Measurements from ENCODE around the gene AMOTL2.
A peak's percentile ranks its signal among the peaks of the same experiment; 100 is the strongest.

Gene AMOTL2

DNA sequence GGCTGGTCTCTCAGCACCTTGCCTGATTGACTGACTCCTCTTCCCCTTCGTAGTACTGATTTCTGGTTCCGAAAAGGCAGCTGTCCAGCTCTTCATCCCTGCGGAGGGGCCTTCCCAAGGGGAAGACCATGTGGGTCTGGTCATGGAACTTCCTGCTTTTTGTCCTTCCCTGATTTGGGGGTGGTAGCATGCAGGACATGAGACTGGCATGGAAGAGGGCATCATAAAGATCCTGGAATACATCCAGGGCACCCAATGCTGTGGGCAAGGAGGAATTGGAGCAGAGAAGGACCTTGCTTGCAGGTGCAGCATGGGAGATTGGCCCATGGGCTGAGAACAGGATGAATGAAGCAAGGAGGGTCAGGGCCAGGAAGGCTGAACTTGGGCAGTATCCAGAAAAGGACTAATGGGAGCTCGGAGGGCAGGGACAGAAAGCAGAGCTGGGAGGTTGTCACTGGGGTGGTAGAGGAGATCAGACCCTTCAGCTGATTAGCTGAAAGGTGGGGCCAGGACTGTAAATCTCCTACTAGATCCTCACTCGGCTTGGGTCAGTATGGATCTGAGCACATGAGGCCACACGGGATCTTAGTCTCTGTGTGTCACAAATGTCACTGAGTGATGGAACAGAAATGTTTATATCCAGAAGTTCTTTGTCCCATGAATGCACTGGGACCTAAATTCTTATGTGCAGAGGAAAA is 59.5 kb downstream of the AMOTL2 start:
- DNase-seq (ENCODE audit: low read depth in 3 of 3): no peak

DNA sequence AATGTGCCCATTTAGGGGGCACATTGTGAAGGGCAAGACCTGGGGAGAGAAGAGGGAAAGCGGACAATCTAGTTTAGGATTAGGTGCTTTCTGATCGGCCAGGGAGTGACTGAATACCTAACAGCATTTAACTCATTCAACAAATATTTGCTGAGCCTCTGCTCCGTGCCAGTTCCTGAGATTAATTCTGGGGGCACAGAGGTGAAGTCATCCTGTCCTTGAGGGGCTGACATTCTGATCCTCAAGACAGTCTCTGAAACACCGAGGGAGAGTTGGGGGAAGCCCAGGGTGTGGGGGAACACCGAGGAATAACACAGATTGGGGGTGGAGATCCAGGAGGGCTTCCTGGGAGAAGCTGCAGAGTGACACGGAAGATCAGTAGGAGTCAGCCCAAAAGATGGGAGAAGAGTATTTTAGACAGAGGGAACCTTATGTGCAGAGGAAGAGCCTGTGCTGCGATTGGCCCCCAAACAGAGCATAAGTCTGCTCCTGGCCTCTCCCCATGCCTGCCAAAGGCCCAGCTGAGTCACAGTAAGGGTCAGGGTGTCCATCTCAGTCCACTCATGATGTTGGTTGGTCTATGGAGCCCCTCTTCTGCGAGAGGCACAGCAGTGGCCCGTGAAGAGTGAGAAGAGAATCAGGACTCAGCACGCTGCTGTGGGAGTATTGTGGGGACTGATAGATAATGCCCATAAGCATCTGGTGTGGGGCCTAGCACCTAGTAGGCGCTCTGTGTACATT is 60.2 kb downstream of the AMOTL2 start:
- no peak for DNase-seq (ENCODE audit: low read depth in 3 of 3)

DNA sequence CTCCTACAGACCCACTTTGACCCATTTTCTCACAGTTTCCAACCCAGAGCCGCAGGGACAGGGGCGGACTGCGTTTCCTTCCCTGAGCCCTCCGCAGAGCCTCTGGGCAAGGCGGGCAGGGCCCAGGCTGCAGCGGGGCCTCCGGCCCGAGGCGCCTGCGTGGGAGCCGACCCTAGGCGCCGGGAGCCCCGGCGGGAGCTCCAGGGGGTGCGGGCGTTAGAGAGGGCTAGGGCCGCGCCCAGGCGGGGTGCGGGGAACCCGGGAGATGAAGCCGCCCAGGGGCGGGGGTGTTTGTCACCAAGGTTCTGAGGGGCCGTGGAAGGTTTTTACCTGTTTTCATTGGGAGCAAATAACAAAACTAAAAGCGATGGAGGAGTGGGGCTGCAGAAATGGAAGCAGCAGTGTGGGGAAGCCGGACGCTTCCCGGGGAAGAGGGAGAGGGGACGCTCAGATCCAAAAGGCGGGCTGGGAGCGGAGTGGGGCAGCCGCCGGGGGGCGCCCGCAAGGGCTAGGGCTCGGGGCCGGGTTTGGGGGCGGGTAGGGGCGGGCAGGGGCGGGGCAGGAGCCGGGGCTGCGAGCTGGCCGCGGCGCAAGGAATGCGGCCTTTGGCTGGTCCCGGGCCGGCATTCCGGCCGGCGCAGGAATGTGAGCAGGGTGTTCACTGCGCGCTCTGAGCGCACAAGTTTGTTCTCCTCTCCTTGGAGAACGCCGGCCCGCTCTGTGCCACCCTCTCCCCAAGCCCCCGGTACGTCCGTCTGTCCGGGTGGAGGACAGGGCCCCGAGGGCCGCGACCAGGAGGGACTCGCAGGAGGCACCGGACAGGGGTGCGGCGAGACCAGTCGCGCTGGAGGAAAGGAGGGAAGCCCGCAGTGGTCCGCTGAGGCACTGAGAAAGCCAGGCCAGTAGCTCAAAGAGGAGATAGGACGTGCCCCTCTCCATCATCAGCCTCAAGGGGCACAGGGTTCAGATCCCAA is 61.1 kb downstream of the AMOTL2 start:
- DNase-seq (ENCODE audit: low read depth in 3 of 3): no peak

DNA sequence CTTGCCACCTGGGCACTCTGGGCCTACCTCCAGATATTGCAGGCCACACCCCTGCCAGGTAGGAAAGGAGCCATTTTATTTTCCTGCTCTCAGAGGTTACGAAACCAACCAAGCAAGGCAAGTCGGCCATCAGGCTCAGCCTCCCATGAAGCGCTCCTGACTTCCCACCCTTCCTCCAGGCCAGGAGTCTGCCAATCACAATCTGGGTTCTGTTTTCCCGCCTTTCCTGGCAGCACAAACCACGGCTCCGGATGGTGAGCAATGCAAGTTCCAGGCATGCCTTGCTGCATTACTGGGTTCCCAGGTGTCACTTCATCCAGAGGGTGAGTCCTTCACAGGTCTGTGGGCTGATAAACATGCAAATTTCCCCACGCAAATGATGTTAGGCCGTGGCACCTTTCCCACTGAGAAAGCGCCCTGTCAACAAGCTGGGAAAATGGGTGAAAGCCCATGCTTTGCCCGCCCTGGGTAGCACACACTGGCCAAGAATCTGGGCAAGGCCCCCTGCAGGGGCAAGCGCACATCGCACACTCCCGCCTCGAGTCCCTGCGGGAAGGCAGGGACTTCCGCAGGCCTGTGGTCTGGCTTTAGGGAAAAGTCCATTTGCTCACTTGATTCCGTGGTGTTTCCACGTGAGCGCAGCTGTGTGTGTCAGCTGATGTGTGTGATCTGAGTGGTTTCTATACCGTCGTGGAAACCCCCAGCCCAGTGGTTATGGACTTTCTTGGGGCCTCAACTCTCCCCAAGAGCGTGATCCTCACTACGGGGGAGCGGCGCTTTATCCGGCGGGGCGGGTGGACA is 62.0 kb downstream of the AMOTL2 start:
- no peak for DNase-seq (ENCODE audit: low read depth in 3 of 3)

DNA sequence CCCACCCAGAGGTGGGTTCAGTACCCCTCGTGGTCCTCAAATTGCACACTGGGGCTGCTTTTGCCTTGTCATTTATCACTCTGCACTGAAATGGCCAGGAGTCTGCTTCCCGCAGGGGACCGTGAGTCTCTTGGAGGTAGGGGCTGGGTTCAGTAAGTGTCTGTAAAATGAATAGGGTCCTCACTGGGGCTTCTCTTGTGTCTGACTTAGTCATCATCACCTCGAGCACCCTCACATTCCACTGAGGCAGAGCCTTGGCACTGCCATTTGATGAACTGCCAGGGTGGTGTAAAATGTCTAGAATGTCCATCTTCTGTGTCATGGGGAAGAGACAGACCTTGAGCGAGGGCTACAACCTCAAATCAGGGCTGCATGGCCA is 62.6 kb downstream of the AMOTL2 start:
- no peak for DNase-seq (ENCODE audit: low read depth in 3 of 3)

DNA sequence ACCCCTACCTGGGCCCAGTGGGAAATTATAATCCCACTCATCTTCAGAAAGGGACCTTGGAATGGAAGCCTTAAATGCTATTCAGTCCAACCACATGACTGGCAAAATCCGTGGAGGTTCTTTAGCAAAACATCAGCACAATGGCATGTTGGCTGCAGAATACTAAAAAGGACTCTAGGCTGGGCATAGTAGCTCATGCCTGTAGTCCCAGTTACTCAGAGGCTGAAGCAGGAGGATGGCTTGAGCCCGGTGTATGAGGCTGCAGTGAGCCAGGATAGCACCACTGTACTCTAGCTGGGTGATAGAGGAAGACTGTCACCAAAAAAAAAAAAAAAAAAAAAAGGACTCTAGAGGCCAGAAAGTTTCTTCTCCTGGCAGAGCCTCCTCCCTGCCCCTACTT is 63.0 kb downstream of the AMOTL2 start:
- DNase-seq (ENCODE audit: low read depth in 3 of 3): no peak

DNA sequence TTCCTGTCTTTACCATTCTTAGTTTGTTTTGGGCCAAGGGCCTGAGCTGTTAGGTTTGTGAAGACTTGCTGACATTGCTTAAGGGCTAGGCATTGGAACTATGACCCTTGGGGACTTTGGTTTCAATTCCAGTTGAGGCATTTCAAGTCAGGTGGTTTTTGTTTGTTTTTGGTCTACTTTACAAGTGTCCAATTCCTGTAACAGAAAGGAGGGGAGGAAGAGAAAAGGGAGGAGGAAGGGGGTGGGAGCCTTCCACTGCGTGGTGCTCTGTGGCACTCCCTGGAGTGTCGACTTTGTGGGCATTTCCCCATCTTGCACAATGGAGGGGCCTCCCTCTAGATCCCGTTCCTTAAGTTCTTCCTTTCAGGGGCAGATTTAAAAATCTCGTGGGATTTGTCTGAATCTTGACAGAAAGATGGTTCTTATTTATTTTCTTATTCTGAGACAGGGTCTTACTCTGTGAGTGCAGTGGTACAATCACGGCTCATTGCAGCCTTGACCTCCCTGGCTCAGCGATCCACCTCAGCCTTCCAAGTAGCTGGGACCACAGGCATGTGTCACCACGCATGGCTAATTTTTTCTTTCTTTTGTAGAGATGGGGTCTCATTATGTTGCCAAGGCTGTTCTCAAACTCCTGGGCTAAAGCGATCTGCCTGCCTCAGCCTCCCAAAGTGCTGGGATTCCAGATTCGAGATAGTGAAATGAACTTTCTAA is 64.1 kb downstream of the AMOTL2 start:
- no peak for DNase-seq (ENCODE audit: low read depth in 3 of 3)

DNA sequence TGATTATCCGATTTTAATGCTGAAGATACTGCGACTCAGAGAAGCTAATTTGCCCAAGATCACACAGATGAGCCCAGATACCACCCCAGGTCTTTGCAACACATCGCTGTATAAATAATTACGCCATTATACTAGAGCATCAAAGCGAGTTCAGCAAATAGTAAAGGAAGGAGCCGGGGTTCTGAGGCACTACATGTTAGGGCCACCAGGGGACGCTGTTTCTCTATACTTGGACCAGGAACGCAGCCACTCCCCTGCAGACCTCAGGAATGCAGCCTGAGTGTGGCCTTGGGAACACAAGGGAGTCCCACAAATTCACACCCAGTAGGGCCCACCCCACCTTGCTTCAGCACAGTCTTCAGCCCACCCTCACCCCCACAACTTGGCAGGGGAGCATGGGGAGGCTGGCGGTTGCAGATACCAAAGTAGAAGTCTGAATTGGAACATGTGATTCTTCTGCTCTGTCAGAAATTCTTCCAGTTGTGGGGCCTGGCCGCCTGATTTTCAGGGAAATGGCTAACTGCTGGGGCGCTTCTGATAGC is 65.8 kb downstream of the AMOTL2 start:
- DNase-seq (ENCODE audit: low read depth in 3 of 3): peak; percentile 52 to 63 (median 61)

DNA sequence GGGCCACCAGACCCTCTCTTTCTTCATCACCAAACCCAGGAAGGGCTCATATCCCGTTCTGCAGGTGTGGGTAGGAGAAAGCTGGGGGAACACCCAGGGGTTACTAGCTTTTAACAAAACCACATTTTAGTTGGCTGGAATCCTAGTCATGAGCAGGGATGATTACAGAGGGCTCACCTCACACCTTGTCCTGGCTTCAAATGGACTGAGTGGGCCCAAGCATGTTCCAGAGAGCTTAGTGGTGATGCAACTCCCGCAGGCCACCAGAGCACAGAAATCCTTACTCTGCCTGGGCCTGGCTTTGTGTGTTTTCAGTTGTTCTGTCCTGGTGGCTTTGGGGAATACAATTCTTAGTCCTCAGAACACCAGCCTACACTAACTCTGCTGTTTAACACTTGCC is 66.8 kb downstream of the AMOTL2 start:
- no peak for DNase-seq (ENCODE audit: low read depth in 3 of 3)

DNA sequence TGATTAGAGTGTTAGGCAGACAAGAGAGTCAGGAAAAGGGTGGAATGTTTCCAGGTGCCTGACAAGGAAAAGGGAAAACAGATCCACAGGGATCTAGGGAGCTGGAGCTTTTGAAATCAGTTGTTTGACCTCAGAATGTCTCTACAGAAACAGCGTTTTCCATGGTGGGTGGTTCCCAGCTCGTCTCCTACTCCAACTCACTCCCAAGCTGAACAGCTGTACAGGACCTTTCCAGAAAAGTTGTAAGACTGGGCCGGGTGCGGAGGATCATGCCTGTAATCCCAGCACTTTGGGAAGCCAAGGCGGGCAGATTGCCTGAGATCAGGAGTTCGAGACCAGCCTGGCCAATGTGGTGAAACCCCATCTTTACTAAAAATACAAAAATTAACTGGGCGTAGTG is 67.9 kb downstream of the AMOTL2 start:
- no peak for DNase-seq (ENCODE audit: low read depth in 3 of 3)
